HepG2 (cell line): ENCODE data around the gene RGS6. TPM values are rescaled to one million over a fixed set of nuclear protein-coding genes. Genes with fewer than 3 reads are reported as not detected.

Source experiments
- ATAC-seq: fragments of 200-7000 bp; cut with Tn5 transposase; 3 replicates; pipeline ENCODE4 v1.9.1; 2020; ENCODE audit warnings: mild to moderate bottlenecking, moderate library complexity
- BruUV-seq: library from RNA; stranded (reverse); fragments of 400-500 nt; replicated peaks from 2 replicates; lab custom pipeline; 2021; lab: Mats Ljungman, UMichigan
- CTCF ChIA-PET: fragments of 300-600 bp; formaldehyde crosslinking; extraction: SDS; loops from one replicate; lab custom pipeline; 2021; ENCODE audit warnings: low total read pairs, inconsistent platforms, low intra/inter-chr PET ratio; lab: Yijun Ruan, JAX
- POLR2A ChIA-PET: fragments of 350-600 bp; sonication (Branson Sonifier 250); formaldehyde crosslinking; loops from one replicate; lab custom pipeline; 2020; ENCODE audit warnings: antibody characterized with exemption, inconsistent platforms; lab: Yijun Ruan, JAX
- DNase-seq: peaks from one replicate; pipeline ENCODE4 v3.0.0-alpha.2; 2015; ENCODE audit warnings: low spot score
- FAIRE-seq: peaks from 3 replicates; lab custom pipeline; 2011; peaks lifted over from hg19 to GRCh38; lab: Jason Lieb, UNC
- H2AFZ ChIP-seq: one replicate; pipeline ENCODE4 v1.6.1; 2011; ENCODE audit warnings: low read length, inconsistent platforms
- H3K27ac ChIP-seq: fragments of 300-600 bp; 3 replicates; pipeline ENCODE4 v1.8.0; 2011; ENCODE audit warnings: mixed run types, mild to moderate bottlenecking, mixed read lengths, low read length, inconsistent platforms; ENCODE audit not compliant: insufficient read depth; ENCODE audit errors: extremely low read length
- H3K27me3 ChIP-seq, 2 experiments: fragments of 200-600 bp in 1 of 2; 2 replicates in 1 of 2; 3 replicates in 1 of 2; pipeline versions ENCODE4 v1.6.0 to v1.8.0; 2011; ENCODE audit warnings: low read length in 2 of 2, mild to moderate bottlenecking in 2 of 2, moderate library complexity in 2 of 2, inconsistent platforms in 1 of 2; ENCODE audit not compliant: insufficient read depth in 2 of 2, control insufficient read depth in 1 of 2
- H3K36me3 ChIP-seq, 2 experiments: fragments of 200-600 bp in 1 of 2; replicated peaks in 1 of 2; 2 replicates in 1 of 2; 3 replicates in 1 of 2; pipeline versions ENCODE4 v1.5.1 to v1.8.0; 2011; ENCODE audit warnings: low read length in 2 of 2, inconsistent platforms in 1 of 2; ENCODE audit not compliant: insufficient read depth in 2 of 2, control insufficient read depth in 1 of 2
- H3K4me1 ChIP-seq: 2 replicates; pipeline ENCODE4 v1.5.1; 2012; ENCODE audit warnings: low read length, inconsistent platforms; ENCODE audit not compliant: insufficient read depth
- H3K4me2 ChIP-seq: 2 replicates; pipeline ENCODE4 v1.6.0; 2011; ENCODE audit warnings: low read depth, low read length, inconsistent platforms
- H3K4me3 ChIP-seq, 3 experiments: fragments of 200-600 bp in 1 of 3; sonication (generic), shearing (Covaris generic) in 1 of 3; replicated peaks in 1 of 3; 2 replicates each; pipeline ENCODE4 v1.5.1; 2011 to 2016; ENCODE audit warnings: low read length in 3 of 3, inconsistent platforms in 2 of 3, low read depth in 2 of 3, mild to moderate bottlenecking in 2 of 3, control low read depth in 1 of 3, mixed read lengths in 1 of 3; ENCODE audit not compliant: insufficient read depth in 1 of 3
- H3K79me2 ChIP-seq: one replicate; pipeline ENCODE4 v1.6.1; 2011; ENCODE audit warnings: low read length, inconsistent platforms; ENCODE audit not compliant: insufficient read depth
- H3K9ac ChIP-seq: 2 replicates; pipeline ENCODE4 v1.6.0; 2011; ENCODE audit warnings: mild to moderate bottlenecking, low read depth, low read length, inconsistent platforms; ENCODE audit not compliant: insufficient read depth
- H3K9me3 ChIP-seq: 2 replicates; pipeline ENCODE4 v1.5.1; 2012; ENCODE audit warnings: mild to moderate bottlenecking, low read length
- H4K20me1 ChIP-seq: 2 replicates; pipeline ENCODE4 v1.6.0; 2011; ENCODE audit warnings: inconsistent platforms, mild to moderate bottlenecking, low read length, moderate library complexity; ENCODE audit not compliant: insufficient read depth
- ADNP ChIP-seq: sonication (generic); formaldehyde crosslinking; IDR thresholded peaks from 2 replicates; pipeline ENCODE4 v1.4.0; 2020; ENCODE audit warnings: missing genetic modification reagents
- CHCHD3 ChIP-seq: sonication (generic); formaldehyde crosslinking; IDR thresholded peaks from 2 replicates; pipeline ENCODE4 v1.8.0; 2022; ENCODE audit warnings: mild to moderate bottlenecking, missing genetic modification reagents, moderate library complexity
- FOXP4 ChIP-seq: sonication (generic); formaldehyde crosslinking; IDR thresholded peaks from 2 replicates; pipeline ENCODE4 v1.4.0; 2020; ENCODE audit warnings: missing genetic modification reagents
- TP53 ChIP-seq: sonication (generic); formaldehyde crosslinking; conservative IDR thresholded peaks from 2 replicates; pipeline ENCODE4 v1.4.0; 2020; ENCODE audit warnings: missing genetic modification reagents
- ZBTB20 ChIP-seq: sonication (generic); formaldehyde crosslinking; IDR thresholded peaks from 2 replicates; pipeline ENCODE4 v1.8.1; 2023; ENCODE audit warnings: missing genetic modification reagents, low read depth, mild to moderate bottlenecking, borderline replicate concordance
- ZNF33A ChIP-seq: sonication (generic); formaldehyde crosslinking; IDR thresholded peaks from 2 replicates; pipeline ENCODE4 v1.5.1; 2020; ENCODE audit warnings: missing genetic modification reagents, mild to moderate bottlenecking, moderate library complexity, borderline replicate concordance
- WGBS: methylation state at CpG from one replicate; pipeline ENCODE4 v1.1.6; 2017; ENCODE audit warnings: low lambda C conversion rate; 5-methylcytosine and 5-hydroxymethylcytosine counted together
- in situ Hi-C: cut with HindIII; loops from 2 replicates; pipeline ENCODE4 v1.10.0; 2017; ENCODE audit warnings: low pct_unique_long_range_greater_than_20kb; ENCODE audit not compliant: extremely low pct_ligation_motif_present
- intact Hi-C: fragments of 100-400 bp; cut with micrococcal nuclease; formaldehyde crosslinking; loops from one replicate; pipeline ENCODE4 v1.10.0; 2022; ENCODE audit not compliant: unreplicated experiment
- polyA plus RNA-seq, 8 experiments: library from polyadenylated mRNA; depleted of rRNA in 3 of 8; stranded (reverse) in 7 of 8; unstranded in 1 of 8; fragments of >200 nt; fragmentation: Illumina TruSeq in 4 of 8; extraction: Trizol in 4 of 8; gene quantifications; 2 replicates each; pipeline versions ENCODE4 v1.2.1 to v1.2.3, GENCODE V29; 2011 to 2016; ENCODE audit warnings: low read depth in 4 of 8, missing spikeins in 1 of 8, mixed read lengths in 1 of 8; ENCODE audit not compliant: insufficient read depth in 1 of 8
- total RNA-seq, 5 experiments: library from RNA; depleted of rRNA; stranded (reverse); fragments of >200 nt; fragmentation: Illumina TruSeq; extraction: Trizol; gene quantifications; 2 replicates each; pipeline ENCODE4 v1.2.3, GENCODE V29; 2016; ENCODE audit warnings: low read depth in 1 of 5
- TF ChIP-seq, protein P1 (sequence below): sonication (generic); formaldehyde crosslinking; IDR thresholded peaks from 2 replicates; pipeline ENCODE4 v1.8.1; 2023; ENCODE audit warnings: missing genetic modification reagents, mild to moderate bottlenecking, borderline replicate concordance
- TF ChIP-seq, protein P2 (sequence below), 2 experiments: sonication (generic) in 1 of 2; formaldehyde crosslinking in 1 of 2; IDR thresholded peaks; 2 replicates each; pipeline versions ENCODE4 v1.6.1 to v1.9.0; 2014 to 2022; ENCODE audit warnings: antibody characterized with exemption in 1 of 2, borderline replicate concordance in 1 of 2, inconsistent platforms in 1 of 2, low read depth in 1 of 2, missing genetic modification reagents in 1 of 2

The RGS6 gene
- total and polyA plus RNA-seq, 2 of the 13 experiments (the other 11 are each of a cell fraction or from before 2014, with no cell fraction given): not detected

DNA sequence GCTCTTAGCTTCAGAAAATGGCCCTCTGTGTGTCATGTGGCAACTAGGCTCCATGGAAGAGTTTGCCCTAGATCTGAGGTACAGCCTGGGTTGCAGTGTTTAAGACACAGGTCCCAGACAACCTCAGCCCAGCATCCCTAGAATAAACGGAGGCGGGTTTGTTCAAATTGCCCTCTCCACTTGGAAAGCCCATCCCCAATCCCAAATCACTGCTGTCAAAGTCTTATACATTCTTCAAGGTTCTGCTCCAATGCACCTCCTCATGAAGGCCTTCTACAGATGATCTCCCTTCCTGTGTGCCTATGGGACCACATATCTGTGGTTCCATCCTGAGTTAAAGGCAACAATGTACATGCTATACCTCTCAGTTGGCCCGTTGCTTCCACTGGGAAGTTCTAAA lies 671.9 kb downstream of the RGS6 start:
- H3K27ac ChIP-seq: no peak overlapping the region
- intact Hi-C loops: no loop called here
- H3K4me1 ChIP-seq: no peaks in the 10 kb centered on the region
- 0% methylated on average over 1 of the region's 3 CpGs for WGBS
- TF ChIP-seq ZBTB20 (CRISPR knock-in tag) (no peak), ZNF33A (no peak)
- TF ChIP-seq, all 625 proteins: peak for 0
- no peaks in the 10 kb centered on the region for H3K36me3 ChIP-seq
- no peak overlapping the region for H3K4me3 ChIP-seq
- no peak overlapping the region for H2AFZ ChIP-seq
- DNase-seq: no peak
- BruUV-seq: no TSS peak
- FAIRE-seq: no peak
- no peak overlapping the region for H3K4me2 ChIP-seq
- POLR2A ChIA-PET: no interaction called here
- H3K27me3 ChIP-seq: peaks cover 6 to 68% of the 10 kb centered on the region in 2 experiments; a peak in 4 of 5 replicates
- no peaks in the 10 kb centered on the region for H3K9me3 ChIP-seq
- no peaks in the 10 kb centered on the region for H4K20me1 ChIP-seq
- no peaks in the 10 kb centered on the region for H3K79me2 ChIP-seq
- no peak for ATAC-seq
- CTCF ChIA-PET: no interaction called here
- H3K9ac ChIP-seq: no peak overlapping the region
- in situ Hi-C loops: no loop called here

DNA sequence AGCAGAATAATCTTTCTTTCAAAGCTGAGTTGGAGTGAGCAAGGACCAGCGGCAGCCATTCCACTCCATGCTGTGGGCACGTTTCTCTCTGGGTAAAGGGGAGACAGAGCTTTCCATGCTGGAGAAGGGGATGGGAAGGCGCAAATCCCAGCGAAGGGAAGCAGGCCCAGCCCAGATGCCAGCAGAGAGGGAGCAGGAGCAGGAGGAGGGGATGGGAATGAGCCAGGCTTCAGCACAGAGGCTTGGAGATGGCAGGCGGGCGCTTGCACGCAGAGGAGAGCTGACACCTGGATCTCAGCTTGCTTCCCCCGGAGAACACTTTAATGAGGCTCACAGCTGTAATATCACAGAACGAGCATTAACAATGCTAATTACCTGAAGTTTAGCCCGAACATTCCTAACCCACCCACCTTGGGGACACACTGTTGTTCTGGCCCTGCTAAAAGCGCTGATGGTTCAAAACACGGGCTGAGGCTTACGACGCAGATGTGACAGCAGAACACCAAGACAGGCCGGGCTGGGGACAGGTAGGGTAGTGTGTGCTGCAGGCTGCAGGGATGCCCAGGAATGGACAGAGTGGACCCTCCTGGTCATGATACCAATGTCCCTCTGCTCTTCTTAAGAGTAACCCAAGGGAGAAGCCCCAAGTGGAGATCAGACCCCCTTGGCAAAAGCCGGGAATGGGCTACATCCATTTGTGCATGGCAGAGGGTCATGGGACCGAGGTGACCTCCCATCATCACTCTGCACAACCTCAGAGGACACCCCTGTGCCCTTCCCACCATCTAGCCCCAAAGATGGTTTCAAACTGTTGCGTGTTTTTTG lies 673.1 kb downstream of the RGS6 start:
- ChIA-PET POLR2A (no interaction called here), CTCF (no interaction called here)
- no peak overlapping the region for H3K27ac ChIP-seq
- 48% methylated on average over 12 of the region's 18 CpGs for WGBS
- BruUV-seq: no TSS peak
- in situ Hi-C loops (no loop called here), intact Hi-C loops (no loop called here)
- FAIRE-seq (no peak), ATAC-seq (no peak), DNase-seq (no peak)
- no peaks in the 10 kb centered on the region for H3K79me2 ChIP-seq
- H3K4me3 ChIP-seq: no peak overlapping the region
- H3K9ac ChIP-seq: no peak overlapping the region
- H2AFZ ChIP-seq: no peak overlapping the region
- no peaks in the 10 kb centered on the region for H3K36me3 ChIP-seq
- H3K4me2 ChIP-seq: no peak overlapping the region
- H3K9me3 ChIP-seq: no peaks in the 10 kb centered on the region
- H4K20me1 ChIP-seq: no peaks in the 10 kb centered on the region
- H3K4me1 ChIP-seq: no peaks in the 10 kb centered on the region
- H3K27me3 ChIP-seq: peaks cover 6 to 65% of the 10 kb centered on the region in 2 experiments; a peak in 4 of 5 replicates
- TF ChIP-seq, protein P1, sequence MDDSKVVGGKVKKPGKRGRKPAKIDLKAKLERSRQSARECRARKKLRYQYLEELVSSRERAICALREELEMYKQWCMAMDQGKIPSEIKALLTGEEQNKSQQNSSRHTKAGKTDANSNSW (CRISPR knock-in tag): no peak
- no peak for TF ChIP-seq CHCHD3
- TF ChIP-seq, protein P2, sequence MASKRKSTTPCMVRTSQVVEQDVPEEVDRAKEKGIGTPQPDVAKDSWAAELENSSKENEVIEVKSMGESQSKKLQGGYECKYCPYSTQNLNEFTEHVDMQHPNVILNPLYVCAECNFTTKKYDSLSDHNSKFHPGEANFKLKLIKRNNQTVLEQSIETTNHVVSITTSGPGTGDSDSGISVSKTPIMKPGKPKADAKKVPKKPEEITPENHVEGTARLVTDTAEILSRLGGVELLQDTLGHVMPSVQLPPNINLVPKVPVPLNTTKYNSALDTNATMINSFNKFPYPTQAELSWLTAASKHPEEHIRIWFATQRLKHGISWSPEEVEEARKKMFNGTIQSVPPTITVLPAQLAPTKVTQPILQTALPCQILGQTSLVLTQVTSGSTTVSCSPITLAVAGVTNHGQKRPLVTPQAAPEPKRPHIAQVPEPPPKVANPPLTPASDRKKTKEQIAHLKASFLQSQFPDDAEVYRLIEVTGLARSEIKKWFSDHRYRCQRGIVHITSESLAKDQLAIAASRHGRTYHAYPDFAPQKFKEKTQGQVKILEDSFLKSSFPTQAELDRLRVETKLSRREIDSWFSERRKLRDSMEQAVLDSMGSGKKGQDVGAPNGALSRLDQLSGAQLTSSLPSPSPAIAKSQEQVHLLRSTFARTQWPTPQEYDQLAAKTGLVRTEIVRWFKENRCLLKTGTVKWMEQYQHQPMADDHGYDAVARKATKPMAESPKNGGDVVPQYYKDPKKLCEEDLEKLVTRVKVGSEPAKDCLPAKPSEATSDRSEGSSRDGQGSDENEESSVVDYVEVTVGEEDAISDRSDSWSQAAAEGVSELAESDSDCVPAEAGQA (IDR thresholded peaks at IDR 0.05; ENCODE audit: low read depth): no peak
- TF ChIP-seq, protein P2 (CRISPR knock-in tag; IDR thresholded peaks at IDR 0.05; ENCODE audit: borderline replicate concordance): no peak
- TF ChIP-seq ADNP (CRISPR knock-in tag): no peak
- no peak for TF ChIP-seq TP53 (CRISPR knock-in tag)
- no peak for TF ChIP-seq FOXP4 (CRISPR knock-in tag)
